GM12878 (cell line): ENCODE data around the gene WDFY4.

Experiments
- ESRRA ChIP-seq: IDR thresholded peaks from 2 replicates; pipeline ENCODE4 v1.6.1; 2012; ENCODE audit warnings: mild to moderate bottlenecking, low read length, improper control_type of control experiment
- FOXM1 ChIP-seq: IDR thresholded peaks from 2 replicates; pipeline ENCODE4 v1.6.1; 2012; ENCODE audit warnings: low read depth, mild to moderate bottlenecking, inconsistent platforms, low read length, moderate library complexity
- HDGF ChIP-seq: fragments of 450-650 bp; IDR thresholded peaks from 2 replicates; pipeline ENCODE4 v1.6.1; 2016; ENCODE audit warnings: antibody characterized with exemption
- SMAD5 ChIP-seq: IDR thresholded peaks from 2 replicates; pipeline ENCODE4 v1.6.1; 2016; ENCODE audit warnings: antibody characterized with exemption, low read depth
- SPI1 ChIP-seq: IDR thresholded peaks from 2 replicates; pipeline ENCODE4 v1.6.1; 2011; ENCODE audit warnings: low read depth, mild to moderate bottlenecking, low read length, moderate library complexity, borderline replicate concordance; ENCODE audit not compliant: insufficient read depth
- TCF7 ChIP-seq: IDR thresholded peaks from 2 replicates; pipeline ENCODE4 v1.6.1; 2014; ENCODE audit warnings: antibody characterized with exemption, borderline replicate concordance
- YY1 ChIP-seq: IDR thresholded peaks from 2 replicates; pipeline ENCODE4 v1.6.1; 2011; ENCODE audit warnings: low read depth, mild to moderate bottlenecking, low read length
- TF ChIP-seq, protein P1 (sequence below): IDR thresholded peaks from 2 replicates; pipeline ENCODE4 v1.6.1; 2011; ENCODE audit warnings: borderline replicate concordance, low read depth, mild to moderate bottlenecking, moderate library complexity, low read length; ENCODE audit not compliant: insufficient read depth, poor library complexity, severe bottlenecking
- TF ChIP-seq, protein P2 (sequence below), 3 experiments: IDR thresholded peaks in 2 of 3; conservative IDR thresholded peaks in 1 of 3; 2 replicates each; pipeline ENCODE4 v1.5.1; 2011; ENCODE audit warnings: low read depth in 3 of 3, low read length in 3 of 3, mild to moderate bottlenecking in 3 of 3, control low read depth in 2 of 3, moderate library complexity in 2 of 3, inconsistent platforms in 1 of 3, mixed read lengths in 1 of 3; ENCODE audit not compliant: control insufficient read depth in 2 of 3, insufficient read depth in 1 of 3; ENCODE audit errors: extremely low read depth in 1 of 3

DNA sequence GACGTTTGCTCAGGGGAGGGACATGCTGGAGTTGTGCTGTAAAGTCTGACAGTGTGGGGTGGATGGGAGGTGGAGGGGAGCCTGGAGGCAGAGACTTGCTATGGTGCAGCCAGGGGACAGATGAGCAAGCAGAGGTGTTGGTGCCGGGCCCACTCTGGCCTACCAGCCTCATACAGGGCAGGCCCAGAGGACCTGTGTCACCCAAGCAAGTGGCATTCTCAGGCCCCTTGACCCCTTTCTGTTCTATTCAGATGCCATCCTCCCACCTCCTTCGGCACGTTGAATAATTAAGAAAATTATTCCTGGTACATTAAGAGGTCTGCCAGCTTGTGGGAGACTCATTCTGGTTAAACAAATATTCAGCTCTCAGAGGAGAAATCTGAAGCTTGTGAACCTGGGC, 8.5 kb downstream of the WDFY4 start:
- no peak for TF ChIP-seq TCF7
- TF ChIP-seq SMAD5 = no peak
- TF ChIP-seq HDGF = no peak
- TF ChIP-seq, protein P1, sequence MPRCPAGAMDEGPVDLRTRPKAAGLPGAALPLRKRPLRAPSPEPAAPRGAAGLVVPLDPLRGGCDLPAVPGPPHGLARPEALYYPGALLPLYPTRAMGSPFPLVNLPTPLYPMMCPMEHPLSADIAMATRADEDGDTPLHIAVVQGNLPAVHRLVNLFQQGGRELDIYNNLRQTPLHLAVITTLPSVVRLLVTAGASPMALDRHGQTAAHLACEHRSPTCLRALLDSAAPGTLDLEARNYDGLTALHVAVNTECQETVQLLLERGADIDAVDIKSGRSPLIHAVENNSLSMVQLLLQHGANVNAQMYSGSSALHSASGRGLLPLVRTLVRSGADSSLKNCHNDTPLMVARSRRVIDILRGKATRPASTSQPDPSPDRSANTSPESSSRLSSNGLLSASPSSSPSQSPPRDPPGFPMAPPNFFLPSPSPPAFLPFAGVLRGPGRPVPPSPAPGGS = no peak
- TF ChIP-seq YY1 = no peak
- TF ChIP-seq FOXM1 = no peak
- no peak for TF ChIP-seq ESRRA
- TF ChIP-seq, protein P2, sequence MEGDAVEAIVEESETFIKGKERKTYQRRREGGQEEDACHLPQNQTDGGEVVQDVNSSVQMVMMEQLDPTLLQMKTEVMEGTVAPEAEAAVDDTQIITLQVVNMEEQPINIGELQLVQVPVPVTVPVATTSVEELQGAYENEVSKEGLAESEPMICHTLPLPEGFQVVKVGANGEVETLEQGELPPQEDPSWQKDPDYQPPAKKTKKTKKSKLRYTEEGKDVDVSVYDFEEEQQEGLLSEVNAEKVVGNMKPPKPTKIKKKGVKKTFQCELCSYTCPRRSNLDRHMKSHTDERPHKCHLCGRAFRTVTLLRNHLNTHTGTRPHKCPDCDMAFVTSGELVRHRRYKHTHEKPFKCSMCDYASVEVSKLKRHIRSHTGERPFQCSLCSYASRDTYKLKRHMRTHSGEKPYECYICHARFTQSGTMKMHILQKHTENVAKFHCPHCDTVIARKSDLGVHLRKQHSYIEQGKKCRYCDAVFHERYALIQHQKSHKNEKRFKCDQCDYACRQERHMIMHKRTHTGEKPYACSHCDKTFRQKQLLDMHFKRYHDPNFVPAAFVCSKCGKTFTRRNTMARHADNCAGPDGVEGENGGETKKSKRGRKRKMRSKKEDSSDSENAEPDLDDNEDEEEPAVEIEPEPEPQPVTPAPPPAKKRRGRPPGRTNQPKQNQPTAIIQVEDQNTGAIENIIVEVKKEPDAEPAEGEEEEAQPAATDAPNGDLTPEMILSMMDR (IDR thresholded peaks at IDR 0.05 in 2 of 3, conservative IDR thresholded peaks at IDR 0.05 in 1 of 3; ENCODE audit: control insufficient read depth in 2 of 3, extremely low read depth in 1 of 3, insufficient read depth in 1 of 3, low read depth in 3 of 3, low read length in 3 of 3) = no peak
- TF ChIP-seq SPI1 = no peak
